ENCODE data around the gene MARCHF3.

GRCh38 chr5:126911986-126912385, 118.4 kb downstream of the MARCHF3 start:
- TF ChIP-seq POLR2A (IDR thresholded peaks at IDR 0.05; ENCODE audit: low read length) (no peak), GATA1 (IDR thresholded peaks at IDR 0.05; ENCODE audit: low read depth, low read length) (no peak)

All from erythroblast (primary cell).